NT2/D1 (cell line): ENCODE results near the gene TMEM259.

ENCODE experiments used
- DNase-seq: peaks from one replicate; pipeline ENCODE4 v3.0.0-alpha.2; 2011; ENCODE audit warnings: low read depth, low spot score
- H3K27me3 ChIP-seq: 2 replicates; pipeline ENCODE4 v1.6.0; 2011; ENCODE audit warnings: mild to moderate bottlenecking; ENCODE audit not compliant: insufficient read length, insufficient read depth
- H3K36me3 ChIP-seq: 2 replicates; pipeline ENCODE4 v1.6.1; 2011; ENCODE audit warnings: mild to moderate bottlenecking, low read length, mixed read lengths; ENCODE audit not compliant: insufficient read depth, insufficient read length
- H3K4me1 ChIP-seq: 2 replicates; pipeline ENCODE4 v1.5.1; 2011; ENCODE audit not compliant: insufficient read depth, insufficient read length
- H3K4me3 ChIP-seq: 2 replicates; pipeline ENCODE4 v1.5.1; 2011; ENCODE audit warnings: low read depth; ENCODE audit not compliant: insufficient read length
- H3K9ac ChIP-seq: 2 replicates; pipeline ENCODE4 v1.6.0; 2011; ENCODE audit warnings: low read depth; ENCODE audit not compliant: insufficient read length
- H3K9me3 ChIP-seq: 2 replicates; pipeline ENCODE4 v1.5.1; 2011; ENCODE audit warnings: mild to moderate bottlenecking, low read length; ENCODE audit not compliant: insufficient read depth
- SUZ12 ChIP-seq: IDR thresholded peaks from 2 replicates; pipeline ENCODE4 v1.6.1; 2011; ENCODE audit not compliant: insufficient read length, insufficient read depth; ENCODE audit errors: extremely low read depth
- YY1 ChIP-seq: IDR thresholded peaks from 2 replicates; pipeline ENCODE4 v1.6.1; 2011; ENCODE audit not compliant: insufficient read length, insufficient read depth
- ZNF274 ChIP-seq: IDR thresholded peaks from 2 replicates; pipeline ENCODE4 v1.6.1; 2011; ENCODE audit warnings: mild to moderate bottlenecking, low read depth, low read length

TMEM259 gene

GRCh38 chr19:980133-980998, 40.6 kb downstream of the TMEM259 start:
- Histone ChIP-seq H3K9me3 (no peaks in the 10 kb centered on the region), H3K27me3 (no peaks in the 10 kb centered on the region), H3K36me3 (peaks cover 2% of the 10 kb centered on the region), H3K9ac (peak overlapping the region; percentile 88), H3K4me3 (peak overlapping the region; percentile 41), H3K4me1 (peaks cover 19% of the 10 kb centered on the region)
- no peak for TF ChIP-seq YY1
- TF ChIP-seq SUZ12, result no peak
- DNase-seq, result no peak

GRCh38 chr19:979318-979741, 41.6 kb downstream of the TMEM259 start:
- Histone ChIP-seq H3K36me3 (peaks cover 3% of the 10 kb centered on the region), H3K4me1 (peaks cover 16% of the 10 kb centered on the region), H3K9me3 (no peaks in the 10 kb centered on the region), H3K27me3 (no peaks in the 10 kb centered on the region), H3K9ac (peak overlapping the region; percentile 74), H3K4me3 (no peak overlapping the region)
- no peak for DNase-seq
- TF ChIP-seq SUZ12 (no peak), YY1 (no peak), ZNF274 (no peak)

GRCh38 chr19:977058-977464, 43.9 kb downstream of the TMEM259 start:
- Histone ChIP-seq H3K36me3 (peaks cover 17% of the 10 kb centered on the region), H3K4me3 (no peak overlapping the region), H3K4me1 (peaks cover 21% of the 10 kb centered on the region), H3K27me3 (no peaks in the 10 kb centered on the region), H3K9ac (peak overlapping the region; percentile 26), H3K9me3 (no peaks in the 10 kb centered on the region)
- DNase-seq, result no peak
- no peak for TF ChIP-seq SUZ12
- no peak for TF ChIP-seq ZNF274
- no peak for TF ChIP-seq YY1

GRCh38 chr19:976476-976875, 44.4 kb downstream of the TMEM259 start:
- DNase-seq, result no peak
- no peak for TF ChIP-seq SUZ12
- no peak for TF ChIP-seq ZNF274
- TF ChIP-seq YY1, result no peak
- H3K36me3 ChIP-seq, result peaks cover 22% of the 10 kb centered on the region
- H3K4me3 ChIP-seq, result no peak overlapping the region
- no peak overlapping the region for H3K9ac ChIP-seq
- H3K9me3 ChIP-seq, result no peaks in the 10 kb centered on the region
- no peaks in the 10 kb centered on the region for H3K27me3 ChIP-seq
- peaks cover 21% of the 10 kb centered on the region for H3K4me1 ChIP-seq

GRCh38 chr19:974564-975257, 46.2 kb downstream of the TMEM259 start:
- TF ChIP-seq YY1, result no peak
- no peak for TF ChIP-seq SUZ12
- TF ChIP-seq ZNF274, result no peak
- DNase-seq, result no peak
- Histone ChIP-seq H3K4me3 (no peak overlapping the region), H3K9me3 (peaks cover 15% of the 10 kb centered on the region), H3K9ac (peak overlapping the region; percentile 36), H3K4me1 (peaks cover 16% of the 10 kb centered on the region), H3K27me3 (no peaks in the 10 kb centered on the region), H3K36me3 (peaks cover 39% of the 10 kb centered on the region)

GRCh38 chr19:973726-974563, 47.0 kb downstream of the TMEM259 start:
- no peak for DNase-seq
- Histone ChIP-seq H3K9me3 (peaks cover 20% of the 10 kb centered on the region), H3K27me3 (no peaks in the 10 kb centered on the region), H3K4me3 (no peak overlapping the region), H3K4me1 (peaks cover 11% of the 10 kb centered on the region), H3K36me3 (peaks cover 47% of the 10 kb centered on the region), H3K9ac (peak overlapping the region; percentile 42)
- TF ChIP-seq ZNF274 (no peak), SUZ12 (no peak), YY1 (no peak)

- Histone ChIP-seq H3K27me3 (no peaks in the 10 kb centered on the region), H3K4me3 (no peak overlapping the region), H3K36me3 (peaks cover 58% of the 10 kb centered on the region), H3K9me3 (peaks cover 28% of the 10 kb centered on the region), H3K9ac (no peak overlapping the region), H3K4me1 (peaks cover 11% of the 10 kb centered on the region)
- TF ChIP-seq SUZ12, result no peak
- no peak for TF ChIP-seq YY1
- TF ChIP-seq ZNF274, result no peak
- no peak for DNase-seq
These were observed 48.6 kb downstream of the TMEM259 start for GRCh38 chr19:972281-972680.
